ENCODE measurements around the gene TMEM164.

TMEM164 gene

GRCh38 chrX:110163488-110163887 is 160.6 kb downstream of the TMEM164 start:
- Histone ChIP-seq H3F3A (ENCODE audit: insufficient read depth, low read length) (peaks cover 11% of the 10 kb centered on the region), H2AFZ (ENCODE audit: low read length) (no peak overlapping the region), H3K27ac (ENCODE audit: low read length) (no peak overlapping the region), H4K20me1 (ENCODE audit: insufficient read depth, low read length) (peaks cover 3% of the 10 kb centered on the region; the same call in 1 of the 2 replicates), H3K4me3 (ENCODE audit: low read length) (no peak overlapping the region), H3K9ac (ENCODE audit: low read length) (no peak overlapping the region), H3K4me2 (ENCODE audit: low read depth, low read length) (no peak overlapping the region), H3K27me3 (replicated peaks; ENCODE audit: insufficient read depth, low read length) (no peaks in the 10 kb centered on the region), H3K36me3 (replicated peaks; ENCODE audit: insufficient read depth, low read length) (no peaks in the 10 kb centered on the region), H3K9me3 (replicated peaks; ENCODE audit: insufficient read depth, low read length) (no peaks in the 10 kb centered on the region), H3K4me1 (ENCODE audit: low read length) (peaks cover 26% of the 10 kb centered on the region), H3K79me2 (ENCODE audit: low read length) (peaks cover 26% of the 10 kb centered on the region), H3K9me2 (replicated peaks; ENCODE audit: insufficient read depth, low read length) (no peaks in the 10 kb centered on the region)
- no peak for DNase-seq
- TF ChIP-seq EZH2 (optimal IDR thresholded peaks at IDR 0.05; ENCODE audit: low read depth, low read length) (no peak), CTCF (IDR thresholded peaks at IDR 0.05; ENCODE audit: low read length) (no peak)

- Histone ChIP-seq H3K4me2 (ENCODE audit: low read depth, low read length) (no peak overlapping the region), H3F3A (ENCODE audit: insufficient read depth, low read length) (no peaks in the 10 kb centered on the region), H3K36me3 (replicated peaks; ENCODE audit: insufficient read depth, low read length) (no peaks in the 10 kb centered on the region), H3K4me3 (ENCODE audit: low read length) (no peak overlapping the region), H3K27ac (ENCODE audit: low read length) (no peak overlapping the region), H3K4me1 (ENCODE audit: low read length) (no peaks in the 10 kb centered on the region), H3K9me2 (replicated peaks; ENCODE audit: insufficient read depth, low read length) (no peaks in the 10 kb centered on the region), H2AFZ (ENCODE audit: low read length) (no peak overlapping the region), H4K20me1 (ENCODE audit: insufficient read depth, low read length) (peaks cover 3% of the 10 kb centered on the region; the same call in 1 of the 2 replicates), H3K27me3 (replicated peaks; ENCODE audit: insufficient read depth, low read length) (no peaks in the 10 kb centered on the region), H3K9me3 (replicated peaks; ENCODE audit: insufficient read depth, low read length) (no peaks in the 10 kb centered on the region), H3K9ac (ENCODE audit: low read length) (no peak overlapping the region), H3K79me2 (ENCODE audit: low read length) (peaks cover 6% of the 10 kb centered on the region)
- DNase-seq = no peak
- TF ChIP-seq CTCF (IDR thresholded peaks at IDR 0.05; ENCODE audit: low read length) (peak; percentile 76), EZH2 (optimal IDR thresholded peaks at IDR 0.05; ENCODE audit: low read depth, low read length) (no peak)
Observed at GRCh38 chrX:110167952-110168451, 165.1 kb downstream of the TMEM164 start.

DNA sequence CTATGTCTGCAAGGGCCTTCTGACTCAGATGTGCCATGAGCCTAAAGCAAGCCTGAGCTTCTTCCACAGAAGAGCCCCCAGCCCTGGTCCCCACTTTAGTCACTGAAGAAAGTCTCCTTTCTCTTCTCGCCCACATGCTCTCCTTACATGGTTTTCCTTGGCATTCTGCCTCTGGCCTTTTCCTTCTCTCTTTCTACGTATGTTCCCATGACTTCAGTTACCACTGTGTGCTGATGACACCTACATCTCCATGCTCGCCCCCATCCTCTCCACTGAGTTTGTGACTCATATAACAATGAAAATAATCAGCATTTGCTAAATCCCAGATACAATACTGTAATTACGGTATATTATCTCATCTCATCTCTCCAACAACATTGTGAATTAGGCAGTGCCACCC is 165.7 kb downstream of the TMEM164 start:
- H2AFZ ChIP-seq (ENCODE audit: low read length) = no peak overlapping the region
- H3K27ac ChIP-seq (ENCODE audit: low read length) = no peak overlapping the region
- no peaks in the 10 kb centered on the region for H3F3A ChIP-seq (ENCODE audit: insufficient read depth, low read length)
- DNase-seq = no peak
- H3K36me3 ChIP-seq (replicated peaks; ENCODE audit: insufficient read depth, low read length) = no peaks in the 10 kb centered on the region
- no peaks in the 10 kb centered on the region for H3K9me2 ChIP-seq (replicated peaks; ENCODE audit: insufficient read depth, low read length)
- H3K9me3 ChIP-seq (replicated peaks; ENCODE audit: insufficient read depth, low read length) = no peaks in the 10 kb centered on the region
- no peak for TF ChIP-seq EZH2 (optimal IDR thresholded peaks at IDR 0.05; ENCODE audit: low read depth, low read length)
- H4K20me1 ChIP-seq (ENCODE audit: insufficient read depth, low read length) = peaks cover 3% of the 10 kb centered on the region; the same call in 1 of the 2 replicates
- H3K79me2 ChIP-seq (ENCODE audit: low read length) = peaks cover 6% of the 10 kb centered on the region
- H3K9ac ChIP-seq (ENCODE audit: low read length) = no peak overlapping the region
- H3K4me2 ChIP-seq (ENCODE audit: low read depth, low read length) = no peak overlapping the region
- H3K4me3 ChIP-seq (ENCODE audit: low read length) = no peak overlapping the region
- H3K27me3 ChIP-seq (replicated peaks; ENCODE audit: insufficient read depth, low read length) = no peaks in the 10 kb centered on the region
- no peaks in the 10 kb centered on the region for H3K4me1 ChIP-seq (ENCODE audit: low read length)

- H3K4me2 ChIP-seq (ENCODE audit: low read depth, low read length) = no peak overlapping the region
- H3K9me2 ChIP-seq (replicated peaks; ENCODE audit: insufficient read depth, low read length) = no peaks in the 10 kb centered on the region
- H3K79me2 ChIP-seq (ENCODE audit: low read length) = no peaks in the 10 kb centered on the region; the same call in 1 of the 2 replicates
- no peak for DNase-seq
- no peaks in the 10 kb centered on the region for H3F3A ChIP-seq (ENCODE audit: insufficient read depth, low read length)
- no peak for TF ChIP-seq CTCF (IDR thresholded peaks at IDR 0.05; ENCODE audit: low read length)
- TF ChIP-seq EZH2phosphoT487 (IDR thresholded peaks at IDR 0.05; ENCODE audit: low read length) = no peak
- TF ChIP-seq EZH2 (optimal IDR thresholded peaks at IDR 0.05; ENCODE audit: low read depth, low read length) = no peak
- no peaks in the 10 kb centered on the region for H3K9me3 ChIP-seq (replicated peaks; ENCODE audit: insufficient read depth, low read length)
- peaks cover under 1% of the 10 kb centered on the region; the same call in 1 of the 2 replicates for H4K20me1 ChIP-seq (ENCODE audit: insufficient read depth, low read length)
- no peaks in the 10 kb centered on the region for H3K4me1 ChIP-seq (ENCODE audit: low read length)
- H3K27ac ChIP-seq (ENCODE audit: low read length) = no peak overlapping the region
- no peaks in the 10 kb centered on the region for H3K36me3 ChIP-seq (replicated peaks; ENCODE audit: insufficient read depth, low read length)
- H2AFZ ChIP-seq (ENCODE audit: low read length) = no peak overlapping the region
- no peak overlapping the region for H3K4me3 ChIP-seq (ENCODE audit: low read length)
- H3K9ac ChIP-seq (ENCODE audit: low read length) = no peak overlapping the region
- no peaks in the 10 kb centered on the region for H3K27me3 ChIP-seq (replicated peaks; ENCODE audit: insufficient read depth, low read length)
Observed at GRCh38 chrX:110170029-110170428, 167.1 kb downstream of the TMEM164 start.

Data from MM.1S (cell line).